Smooth muscle cell (in vitro differentiated cells): ENCODE results near the gene NEK9. TPM values are rescaled to one million over a fixed set of nuclear protein-coding genes. Genes with fewer than 3 reads are reported as not detected.

ENCODE experiments used
- DNase-seq: peaks from one replicate; lab custom pipeline; 2025; ENCODE audit not compliant: unreplicated experiment; lab: John Stamatoyannopoulos, UW
- H2AFZ ChIP-seq: fragments of 200-600 bp; sonication (generic); 2 replicates; pipeline ENCODE4 v1.6.0; 2016; ENCODE audit warnings: antibody characterized with exemption, low read depth, mild to moderate bottlenecking
- H3F3A ChIP-seq: fragments of 200-600 bp; sonication (generic); 2 replicates; pipeline ENCODE4 v1.6.0; 2017; ENCODE audit warnings: antibody characterized with exemption, low read depth
- H3K27ac ChIP-seq: fragments of 200-600 bp; sonication (generic); 2 replicates; pipeline ENCODE4 v1.5.1; 2016; ENCODE audit warnings: low read depth, mild to moderate bottlenecking
- H3K27me3 ChIP-seq: fragments of 200-600 bp; sonication (generic); 2 replicates; pipeline ENCODE4 v1.6.1; 2016; ENCODE audit warnings: low read depth, mild to moderate bottlenecking
- H3K36me3 ChIP-seq: fragments of 200-600 bp; sonication (generic); 2 replicates; pipeline ENCODE4 v1.5.1; 2016; ENCODE audit warnings: low read depth
- H3K4me1 ChIP-seq: fragments of 200-600 bp; sonication (generic); 2 replicates; pipeline ENCODE4 v1.5.1; 2016; ENCODE audit warnings: low read depth
- H3K4me2 ChIP-seq: fragments of 200-600 bp; sonication (generic); 2 replicates; pipeline ENCODE4 v1.6.0; 2016; ENCODE audit warnings: mild to moderate bottlenecking
- H3K4me3 ChIP-seq: fragments of 200-600 bp; sonication (generic); 2 replicates; pipeline ENCODE4 v1.5.1; 2016; ENCODE audit warnings: mild to moderate bottlenecking
- H3K79me2 ChIP-seq: fragments of 200-600 bp; sonication (generic); 2 replicates; pipeline ENCODE4 v1.6.0; 2016; ENCODE audit warnings: low read depth, mild to moderate bottlenecking
- H3K9ac ChIP-seq: fragments of 200-600 bp; sonication (generic); 2 replicates; pipeline ENCODE4 v1.6.0; 2016; ENCODE audit warnings: low read depth
- H3K9me3 ChIP-seq: fragments of 200-600 bp; sonication (generic); replicated peaks from 2 replicates; pipeline ENCODE4 v1.5.1; 2016; ENCODE audit warnings: low read depth
- H4K20me1 ChIP-seq: fragments of 200-600 bp; sonication (generic); 2 replicates; pipeline ENCODE4 v1.6.0; 2016; ENCODE audit warnings: low read depth
- WGBS: methylation state at CpG from one replicate; pipeline ENCODE4 v1.1.7; 2016; ENCODE audit warnings: low lambda C conversion rate; 5-methylcytosine and 5-hydroxymethylcytosine counted together
- polyA plus RNA-seq: library from polyadenylated mRNA; unstranded; fragments of >200 nt; fragmentation: Nextera tagmentation; extraction: Ambion mirVana; gene quantifications from 2 replicates; pipeline ENCODE4 v1.2.1, GENCODE V29; 2016
- total RNA-seq: library from RNA; depleted of rRNA; stranded (reverse); fragments of >200 nt; gene quantifications from 2 replicates; pipeline ENCODE4 v1.2.3, GENCODE V29; 2014
- TF ChIP-seq, protein P1 (sequence below): fragments of 200-600 bp; sonication (generic); IDR thresholded peaks from 2 replicates; pipeline ENCODE4 v1.5.1; 2017; ENCODE audit warnings: borderline replicate concordance, mild to moderate bottlenecking, antibody characterized with exemption; ENCODE audit not compliant: insufficient read depth, poor library complexity, severe bottlenecking

The NEK9 gene
- total RNA-seq = 17.8 and 34.4 TPM in 2 replicates
- 10.5 and 12.4 TPM in 2 replicates for polyA plus RNA-seq

- H3F3A ChIP-seq = peaks cover 16% of the 10 kb centered on the region
- WGBS = 37% methylated on average over 45 of the region's 76 CpGs
- H4K20me1 ChIP-seq = peaks cover 4% of the 10 kb centered on the region
- H3K27ac ChIP-seq = peak within 1 kb of the TSS; percentile 74
- peak within 1 kb of the TSS; percentile 55 for H3K4me3 ChIP-seq
- DNase-seq = peak; percentile 10
- peaks cover 8% of the 10 kb centered on the region for H3K4me1 ChIP-seq
- no peaks in the 10 kb centered on the region for H3K27me3 ChIP-seq
- H3K4me2 ChIP-seq = peak within 1 kb of the TSS; percentile 71
- H3K9ac ChIP-seq = peak within 1 kb of the TSS; percentile 70
- no peaks in the 10 kb centered on the region for H3K79me2 ChIP-seq
- no peaks in the 10 kb centered on the region for H3K36me3 ChIP-seq
- H2AFZ ChIP-seq = peak within 1 kb of the TSS; percentile 88
- no peaks in the 10 kb centered on the region for H3K9me3 ChIP-seq
- TF ChIP-seq, protein P1, sequence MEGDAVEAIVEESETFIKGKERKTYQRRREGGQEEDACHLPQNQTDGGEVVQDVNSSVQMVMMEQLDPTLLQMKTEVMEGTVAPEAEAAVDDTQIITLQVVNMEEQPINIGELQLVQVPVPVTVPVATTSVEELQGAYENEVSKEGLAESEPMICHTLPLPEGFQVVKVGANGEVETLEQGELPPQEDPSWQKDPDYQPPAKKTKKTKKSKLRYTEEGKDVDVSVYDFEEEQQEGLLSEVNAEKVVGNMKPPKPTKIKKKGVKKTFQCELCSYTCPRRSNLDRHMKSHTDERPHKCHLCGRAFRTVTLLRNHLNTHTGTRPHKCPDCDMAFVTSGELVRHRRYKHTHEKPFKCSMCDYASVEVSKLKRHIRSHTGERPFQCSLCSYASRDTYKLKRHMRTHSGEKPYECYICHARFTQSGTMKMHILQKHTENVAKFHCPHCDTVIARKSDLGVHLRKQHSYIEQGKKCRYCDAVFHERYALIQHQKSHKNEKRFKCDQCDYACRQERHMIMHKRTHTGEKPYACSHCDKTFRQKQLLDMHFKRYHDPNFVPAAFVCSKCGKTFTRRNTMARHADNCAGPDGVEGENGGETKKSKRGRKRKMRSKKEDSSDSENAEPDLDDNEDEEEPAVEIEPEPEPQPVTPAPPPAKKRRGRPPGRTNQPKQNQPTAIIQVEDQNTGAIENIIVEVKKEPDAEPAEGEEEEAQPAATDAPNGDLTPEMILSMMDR = no peak
These were observed at the start of gene NEK9 for GRCh38 chr14:75126679-75127473. NEK9 (minus strand) TSS chr14:75127048; CDS start chr14:75126921, 127 bp downstream.

GRCh38 chr14:75176142-75176820, 49.4 kb upstream of the NEK9 start, which contains the start of gene TMED10:
TMED10 (minus strand) TSS chr14:75176612; CDS start chr14:75176579, 33 bp downstream.
- TF ChIP-seq, protein P1 = no peak
- Histone ChIP-seq H2AFZ (peak within 1 kb of the TSS; percentile 90), H3K27me3 (no peaks in the 10 kb centered on the region), H3K79me2 (peaks cover 50% of the 10 kb centered on the region), H3K27ac (peak within 1 kb of the TSS; percentile 98), H3K36me3 (no peaks in the 10 kb centered on the region), H3K4me2 (peak within 1 kb of the TSS; percentile 96), H3K4me3 (peak within 1 kb of the TSS; percentile 80), H3F3A (no peaks in the 10 kb centered on the region), H3K4me1 (peaks cover 7% of the 10 kb centered on the region), H4K20me1 (peaks cover 38% of the 10 kb centered on the region), H3K9me3 (no peaks in the 10 kb centered on the region), H3K9ac (peak within 1 kb of the TSS; percentile 100)
- WGBS = under 1% methylated on average over 49 of the region's 49 CpGs
- peak; percentile 59 for DNase-seq

DNA sequence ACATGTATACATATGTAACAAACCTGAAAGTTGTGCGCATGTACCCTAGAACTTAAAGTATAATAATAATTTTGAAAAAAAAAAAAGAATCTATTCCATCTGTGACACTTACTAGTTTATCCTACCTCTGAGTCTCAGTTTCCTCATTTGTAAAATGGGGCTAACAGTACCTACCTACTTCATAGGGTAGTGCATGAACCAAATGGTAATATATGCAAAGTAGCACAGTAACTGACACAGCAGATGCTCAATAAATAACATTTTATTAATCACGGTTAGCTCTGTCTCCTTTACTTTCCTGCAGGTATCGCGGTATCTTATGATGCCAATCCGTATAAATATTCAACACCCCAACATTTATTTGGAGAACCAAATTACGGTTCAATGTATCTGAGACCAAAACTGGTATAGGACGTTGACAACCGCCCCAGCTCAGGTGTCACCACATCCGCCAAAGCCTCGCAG, 48.9 kb upstream of the NEK9 start:
- Histone ChIP-seq H3K27me3 (no peaks in the 10 kb centered on the region), H4K20me1 (peaks cover 44% of the 10 kb centered on the region), H3K4me1 (peaks cover 6% of the 10 kb centered on the region), H3F3A (no peaks in the 10 kb centered on the region), H3K4me2 (peak overlapping the region; percentile 96), H2AFZ (peak overlapping the region; percentile 90), H3K4me3 (peak overlapping the region; percentile 80), H3K9me3 (no peaks in the 10 kb centered on the region), H3K9ac (peak overlapping the region; percentile 100), H3K36me3 (no peaks in the 10 kb centered on the region), H3K79me2 (peaks cover 56% of the 10 kb centered on the region), H3K27ac (peak overlapping the region; percentile 98)
- WGBS = 8% methylated on average over 10 of the region's 10 CpGs
- DNase-seq = no peak
- TF ChIP-seq, protein P1 = no peak
